ENCODE results near the gene SCN4B.

SCN4B gene

GRCh38 chr11:118168751-118169150 lies 16.1 kb upstream of the SCN4B start:
- Mint-ChIP-seq H3K27ac (no peak overlapping the region), H3K9me3 (no peaks in the 10 kb centered on the region), H3K27me3 (peaks cover 31 to 69% of the 10 kb centered on the region in 2 donors), H3K4me1 (ENCODE audit: low read depth in 2 of 2) (no peaks in the 10 kb centered on the region), H3K36me3 (ENCODE audit: insufficient read depth) (peaks cover 7% of the 10 kb centered on the region), H3K4me3 (no peak overlapping the region)
- ATAC-seq (replicated peaks) (no peak), DNase-seq (no peak)

GRCh38 chr11:118168316-118168715 lies 15.7 kb upstream of the SCN4B start:
- Mint-ChIP-seq H3K27ac (no peak overlapping the region), H3K36me3 (ENCODE audit: insufficient read depth) (peaks cover 7% of the 10 kb centered on the region), H3K27me3 (peaks cover 31 to 72% of the 10 kb centered on the region in 2 donors), H3K4me1 (ENCODE audit: low read depth in 2 of 2) (no peaks in the 10 kb centered on the region), H3K9me3 (no peaks in the 10 kb centered on the region), H3K4me3 (no peak overlapping the region)
- ATAC-seq (replicated peaks): no peak
- DNase-seq: no peak

GRCh38 chr11:118167906-118168305 lies 15.3 kb upstream of the SCN4B start:
- DNase-seq (no peak), ATAC-seq (replicated peaks) (no peak)
- Mint-ChIP-seq H3K36me3 (ENCODE audit: insufficient read depth) (peaks cover 7% of the 10 kb centered on the region), H3K9me3 (no peaks in the 10 kb centered on the region), H3K4me1 (ENCODE audit: low read depth in 2 of 2) (no peaks in the 10 kb centered on the region), H3K27me3 (peaks cover 31 to 71% of the 10 kb centered on the region in 2 donors), H3K4me3 (no peak overlapping the region), H3K27ac (no peak overlapping the region)

GRCh38 chr11:118167253-118167652 lies 14.6 kb upstream of the SCN4B start:
- Mint-ChIP-seq H3K4me3 (no peak overlapping the region), H3K27ac (no peak overlapping the region), H3K4me1 (ENCODE audit: low read depth in 2 of 2) (no peaks in the 10 kb centered on the region), H3K36me3 (ENCODE audit: insufficient read depth) (peaks cover 7% of the 10 kb centered on the region), H3K27me3 (peaks cover 31 to 69% of the 10 kb centered on the region in 2 donors), H3K9me3 (no peaks in the 10 kb centered on the region)
- ATAC-seq (replicated peaks) (no peak), DNase-seq (no peak)

- H3K36me3 Mint-ChIP-seq (ENCODE audit: insufficient read depth): peaks cover 7% of the 10 kb centered on the region
- no peak for DNase-seq
- peaks cover 34 to 72% of the 10 kb centered on the region in 2 donors for H3K27me3 Mint-ChIP-seq
- no peak for ATAC-seq (replicated peaks)
- H3K27ac Mint-ChIP-seq: no peak overlapping the region
- H3K9me3 Mint-ChIP-seq: no peaks in the 10 kb centered on the region
- no peaks in the 10 kb centered on the region for H3K4me1 Mint-ChIP-seq (ENCODE audit: low read depth in 2 of 2)
- H3K4me3 Mint-ChIP-seq: no peak overlapping the region
Measured at GRCh38 chr11:118166641-118167040, 14.0 kb upstream of the SCN4B start.

- peaks cover 7% of the 10 kb centered on the region for H3K36me3 Mint-ChIP-seq (ENCODE audit: insufficient read depth)
- no peaks in the 10 kb centered on the region for H3K4me1 Mint-ChIP-seq (ENCODE audit: low read depth in 2 of 2)
- no peak for DNase-seq
- H3K27ac Mint-ChIP-seq: no peak overlapping the region
- H3K27me3 Mint-ChIP-seq: peaks cover 30 to 77% of the 10 kb centered on the region in 2 donors
- no peak overlapping the region for H3K4me3 Mint-ChIP-seq
- no peak for ATAC-seq (replicated peaks)
- no peaks in the 10 kb centered on the region for H3K9me3 Mint-ChIP-seq
Measured at GRCh38 chr11:118164885-118165284, 12.3 kb upstream of the SCN4B start.

- no peak overlapping the region for H3K27ac Mint-ChIP-seq
- H3K9me3 Mint-ChIP-seq: no peaks in the 10 kb centered on the region
- no peak for ATAC-seq (replicated peaks)
Measured at GRCh38 chr11:118163494-118163893, 10.9 kb upstream of the SCN4B start.

GRCh38 chr11:118162846-118163245 lies 10.2 kb upstream of the SCN4B start:
- H3K36me3 Mint-ChIP-seq (ENCODE audit: insufficient read depth): peaks cover 2% of the 10 kb centered on the region
- peaks cover 34 to 81% of the 10 kb centered on the region in 2 donors for H3K27me3 Mint-ChIP-seq

More at GRCh38 chr11:118163494-118163893, 10.9 kb upstream of the SCN4B start:
- H3K27me3 Mint-ChIP-seq: peaks cover 34 to 81% of the 10 kb centered on the region in 2 donors
- no peaks in the 10 kb centered on the region for H3K4me1 Mint-ChIP-seq (ENCODE audit: low read depth in 2 of 2)
- DNase-seq: no peak
- no peak overlapping the region for H3K4me3 Mint-ChIP-seq
- peaks cover 5% of the 10 kb centered on the region for H3K36me3 Mint-ChIP-seq (ENCODE audit: insufficient read depth)

GRCh38 chr11:118161786-118162185 lies 9.2 kb upstream of the SCN4B start:
- H3K4me1 Mint-ChIP-seq (ENCODE audit: low read depth in 2 of 2): peaks cover 5 to 6% of the 10 kb centered on the region in 2 donors
- DNase-seq (no peak), ATAC-seq (replicated peaks) (no peak)
- H3K27ac Mint-ChIP-seq: no peak overlapping the region
- no peak overlapping the region for H3K4me3 Mint-ChIP-seq
- peaks cover 2% of the 10 kb centered on the region for H3K36me3 Mint-ChIP-seq (ENCODE audit: insufficient read depth)
- H3K27me3 Mint-ChIP-seq: peaks cover 38 to 81% of the 10 kb centered on the region in 2 donors
- H3K9me3 Mint-ChIP-seq: no peaks in the 10 kb centered on the region

More at GRCh38 chr11:118162846-118163245, 10.2 kb upstream of the SCN4B start:
- no peak for ATAC-seq (replicated peaks)
- no peak for DNase-seq
- H3K4me3 Mint-ChIP-seq: no peak overlapping the region
- H3K9me3 Mint-ChIP-seq: no peaks in the 10 kb centered on the region
- no peak overlapping the region for H3K27ac Mint-ChIP-seq
- no peaks in the 10 kb centered on the region for H3K4me1 Mint-ChIP-seq (ENCODE audit: low read depth in 2 of 2)

- Mint-ChIP-seq H3K36me3 (ENCODE audit: insufficient read depth) (no peaks in the 10 kb centered on the region), H3K27me3 (peaks cover 68 to 93% of the 10 kb centered on the region in 2 donors), H3K27ac (no peak overlapping the region), H3K4me1 (ENCODE audit: low read depth in 2 of 2) (peaks cover 16 to 19% of the 10 kb centered on the region in 2 donors), H3K9me3 (no peaks in the 10 kb centered on the region), H3K4me3 (peak overlapping the region in 1 of 2 donors; percentile 55)
- no peak for ATAC-seq (replicated peaks)
- DNase-seq: no peak
Measured at GRCh38 chr11:118157186-118157895, 4.7 kb upstream of the SCN4B start.

- peak; percentile 26 to 33 (median 27) for DNase-seq
- peak overlapping the region in 1 of 2 donors; percentile 55 for H3K4me3 Mint-ChIP-seq
- peaks cover 16 to 22% of the 10 kb centered on the region in 2 donors for H3K4me1 Mint-ChIP-seq (ENCODE audit: low read depth in 2 of 2)
- no peak overlapping the region for H3K27ac Mint-ChIP-seq
- peak; percentile 86 for ATAC-seq (replicated peaks)
- no peaks in the 10 kb centered on the region for H3K9me3 Mint-ChIP-seq
- H3K36me3 Mint-ChIP-seq (ENCODE audit: insufficient read depth): no peaks in the 10 kb centered on the region
- H3K27me3 Mint-ChIP-seq: peaks cover 65 to 98% of the 10 kb centered on the region in 2 donors
Measured at GRCh38 chr11:118156531-118157185, 4.0 kb upstream of the SCN4B start.

- H3K4me3 Mint-ChIP-seq: peak overlapping the region in 1 of 2 donors; percentile 55
- H3K4me1 Mint-ChIP-seq (ENCODE audit: low read depth in 2 of 2): peaks cover 16 to 22% of the 10 kb centered on the region in 2 donors
- ATAC-seq (replicated peaks) (no peak), DNase-seq (no peak)
- H3K9me3 Mint-ChIP-seq: no peaks in the 10 kb centered on the region
- H3K27ac Mint-ChIP-seq: no peak overlapping the region
- H3K27me3 Mint-ChIP-seq: peaks cover 60 to 98% of the 10 kb centered on the region in 2 donors
- H3K36me3 Mint-ChIP-seq (ENCODE audit: insufficient read depth): no peaks in the 10 kb centered on the region
Measured at GRCh38 chr11:118155776-118156530, 3.3 kb upstream of the SCN4B start.

- peaks cover 55 to 91% of the 10 kb centered on the region in 2 donors for H3K27me3 Mint-ChIP-seq
- H3K36me3 Mint-ChIP-seq (ENCODE audit: insufficient read depth): no peaks in the 10 kb centered on the region
- H3K27ac Mint-ChIP-seq: no peak overlapping the region
Measured at GRCh38 chr11:118154641-118155040, 2.0 kb upstream of the SCN4B start.

More at GRCh38 chr11:118154641-118155040, 2.0 kb upstream of the SCN4B start:
- ATAC-seq (replicated peaks) (no peak), DNase-seq (no peak)
- Mint-ChIP-seq H3K9me3 (no peaks in the 10 kb centered on the region), H3K4me1 (ENCODE audit: low read depth in 2 of 2) (peaks cover 16 to 22% of the 10 kb centered on the region in 2 donors), H3K4me3 (no peak overlapping the region)

Measured in effector memory CD8-positive, alpha-beta T cell (primary cell).